GM19351 (cell line): ENCODE results near the gene DMRTC2.
"Not testable (repeated sequence)": the region's sequence is repeated elsewhere in the genome, so short reads cannot be mapped to it uniquely, and the experiment has no call there.

Experiments
- ATAC-seq: cut with Tn5 transposase; IDR thresholded peaks from one replicate; pipeline ENCODE4 v1.9.1; 2021; ENCODE audit warnings: mild to moderate bottlenecking, moderate library complexity; ENCODE audit not compliant: unreplicated experiment

The DMRTC2 gene

DNA sequence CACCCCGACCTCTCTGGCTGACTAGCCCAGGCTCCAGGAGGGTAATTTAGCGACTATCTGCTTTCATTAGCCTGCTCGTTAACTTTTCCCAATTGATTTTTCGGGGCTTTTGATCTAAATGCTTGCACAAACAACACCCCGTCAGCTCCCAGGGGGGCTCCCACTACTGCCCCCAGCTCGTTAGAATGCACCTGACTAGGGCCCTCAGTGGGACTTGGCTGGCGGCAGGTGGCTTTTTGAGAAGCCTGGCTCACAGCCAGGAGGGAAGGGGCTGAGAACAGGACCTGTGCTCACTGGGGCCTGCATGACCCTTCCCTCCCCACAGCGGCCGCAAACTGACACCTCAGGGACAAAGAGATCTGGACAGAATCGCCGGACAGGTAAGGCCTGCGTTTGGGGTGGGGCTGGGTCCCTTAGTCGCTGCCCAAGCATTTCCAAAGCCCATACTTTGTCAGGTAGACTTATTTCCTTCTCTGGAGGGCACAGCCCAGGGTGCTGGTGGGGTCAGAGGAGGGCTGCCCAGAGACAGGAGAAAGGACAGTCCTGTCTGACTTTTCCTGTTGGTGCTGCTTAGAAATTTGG lies 24.6 kb downstream of the DMRTC2 start:
- no peak for ATAC-seq

GRCh38 chr19:41870401-41870873 lies 25.6 kb downstream of the DMRTC2 start:
- no peak for ATAC-seq

DNA sequence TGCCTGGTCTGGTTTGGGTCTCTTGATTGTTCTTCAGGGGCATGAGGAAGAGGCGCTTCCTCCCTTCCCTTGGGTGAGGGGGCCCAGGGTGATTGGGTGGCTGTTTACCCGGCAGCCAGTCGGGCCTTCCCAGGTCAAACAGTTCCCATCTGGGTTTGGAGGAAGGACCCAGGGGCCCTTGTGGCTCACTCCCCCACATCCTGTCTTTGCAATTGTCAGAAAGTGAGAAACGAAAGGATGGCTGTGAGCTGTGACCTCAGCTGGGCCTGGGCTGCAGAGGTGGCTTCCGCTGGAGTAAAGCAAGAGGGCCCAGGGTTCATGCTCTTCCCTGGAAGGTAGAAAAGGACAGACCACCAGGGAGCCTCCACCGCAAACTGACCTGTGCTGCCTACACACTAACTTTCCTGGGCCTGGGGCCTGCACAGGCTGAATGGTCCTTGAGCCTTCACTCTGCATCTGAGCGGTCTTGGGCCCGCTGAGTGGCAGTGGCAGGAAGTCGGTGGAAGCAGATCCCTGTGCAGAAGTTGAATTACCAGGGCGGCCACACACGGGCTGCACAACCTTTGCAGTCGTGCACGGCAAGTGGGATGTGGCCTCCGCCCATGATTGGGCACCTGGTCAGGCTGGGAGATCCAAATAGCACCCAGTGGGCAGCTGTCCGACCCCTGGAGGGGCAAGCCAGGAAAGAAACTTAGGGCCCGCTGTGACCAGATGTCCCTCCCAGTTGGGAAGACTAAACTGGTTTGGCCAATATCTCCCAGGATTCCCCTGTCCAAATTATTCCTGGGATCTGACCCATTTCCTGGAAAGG lies 26.9 kb downstream of the DMRTC2 start:
- ATAC-seq: peak; percentile 62

DNA sequence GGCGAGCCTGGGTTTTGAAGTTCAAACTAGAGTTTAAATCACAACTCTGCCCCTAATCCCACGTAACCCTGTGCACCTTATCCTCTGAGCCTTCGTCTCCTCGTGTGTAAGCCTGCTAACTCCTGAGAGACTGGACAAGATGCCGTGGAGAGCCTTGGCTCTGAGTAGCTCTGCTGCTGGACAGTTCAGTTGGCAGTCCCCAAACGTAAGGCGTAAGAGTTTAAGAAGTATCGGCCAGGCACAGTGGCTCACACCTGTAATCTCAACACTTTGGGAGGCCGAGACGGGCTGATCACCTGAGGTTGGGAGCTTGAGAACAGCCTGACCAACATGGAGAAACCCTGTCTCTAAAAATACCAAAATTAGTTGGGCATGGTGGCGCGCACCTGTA lies 27.5 kb downstream of the DMRTC2 start:
- no peak for ATAC-seq

GRCh38 chr19:41872775-41873647 lies 28.2 kb downstream of the DMRTC2 start:
- ATAC-seq: no peak

GRCh38 chr19:41875973-41876372 lies 31.1 kb downstream of the DMRTC2 start:
- not testable (repeated sequence) for ATAC-seq

DNA sequence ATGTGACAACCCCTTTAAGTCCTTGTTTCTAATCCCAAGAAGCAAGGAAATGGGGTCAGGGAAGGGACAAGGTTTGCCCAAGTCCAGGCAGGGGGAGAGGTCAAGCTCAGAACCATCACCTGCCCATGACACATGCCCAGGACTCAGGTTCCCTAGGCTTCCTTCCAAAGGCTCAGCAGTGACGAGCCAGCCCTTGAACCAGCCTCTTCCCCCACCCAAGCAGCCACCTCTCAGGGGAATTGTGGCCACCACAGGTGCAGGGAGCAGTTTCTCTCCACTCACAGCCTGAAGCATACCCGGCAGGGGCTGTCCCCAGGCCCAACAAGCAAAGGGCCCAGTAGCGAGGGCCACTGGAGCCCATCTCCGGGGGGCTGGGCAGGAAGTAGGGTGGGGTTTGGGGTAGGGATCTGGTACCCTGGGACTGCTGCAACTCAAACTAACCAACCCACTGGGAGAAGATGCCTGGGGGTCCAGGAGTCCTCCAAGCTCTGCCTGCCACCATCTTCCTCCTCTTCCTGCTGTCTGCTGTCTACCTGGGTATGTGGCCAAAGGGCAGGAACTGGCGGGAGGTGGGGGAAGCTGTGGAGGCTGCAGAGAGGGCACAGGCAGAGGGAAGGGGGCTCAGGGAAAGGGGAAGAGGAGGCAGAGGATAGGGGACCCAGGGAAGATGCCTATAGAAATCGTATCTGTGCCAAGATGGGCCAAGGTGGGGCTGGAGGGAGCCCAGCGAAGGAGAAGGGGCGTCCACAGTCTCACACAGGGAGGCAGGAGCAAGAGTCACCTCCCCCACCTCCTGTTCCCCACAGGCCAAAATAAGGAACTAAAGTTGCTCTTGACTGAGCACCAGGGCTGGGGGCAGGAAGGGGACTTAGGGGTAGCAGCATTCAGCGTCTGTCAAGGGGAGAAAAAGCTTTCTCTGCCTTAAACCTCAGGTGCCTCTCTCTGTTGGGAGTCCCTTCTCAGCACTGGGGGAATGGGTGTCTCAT lies 32.3 kb downstream of the DMRTC2 start, which contains the start of gene CD79A:
Gene CD79A (plus strand): TSS at position 433 of the 986 bp plus-strand sequence. CDS start 26 bp downstream, at position 459.
- ATAC-seq: peak; percentile 72

GRCh38 chr19:41877916-41878905 lies 33.4 kb downstream of the DMRTC2 start:
- ATAC-seq: no peak

GRCh38 chr19:41879080-41879479 lies 34.2 kb downstream of the DMRTC2 start:
- no peak for ATAC-seq

GRCh38 chr19:41879670-41880328 lies 35.0 kb downstream of the DMRTC2 start:
- no peak for ATAC-seq

DNA sequence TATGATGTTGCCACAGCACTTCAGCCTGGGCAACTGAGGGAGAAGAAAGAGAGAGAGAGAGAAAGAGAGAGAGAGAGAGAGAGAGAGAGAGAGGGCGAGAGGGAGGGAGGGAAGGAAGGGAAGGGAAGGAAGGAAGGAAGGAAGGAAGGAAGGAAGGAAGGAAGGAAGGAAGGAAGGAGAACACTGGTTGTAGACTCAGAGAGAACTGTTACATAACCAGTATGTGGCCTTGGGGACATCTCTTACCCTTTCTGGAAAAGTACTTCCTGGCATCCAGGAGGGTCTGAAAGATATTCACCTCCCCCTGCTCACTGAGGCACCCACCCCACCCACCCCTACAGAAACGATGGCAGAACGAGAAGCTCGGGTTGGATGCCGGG lies 35.5 kb downstream of the DMRTC2 start:
- ATAC-seq: no peak

DNA sequence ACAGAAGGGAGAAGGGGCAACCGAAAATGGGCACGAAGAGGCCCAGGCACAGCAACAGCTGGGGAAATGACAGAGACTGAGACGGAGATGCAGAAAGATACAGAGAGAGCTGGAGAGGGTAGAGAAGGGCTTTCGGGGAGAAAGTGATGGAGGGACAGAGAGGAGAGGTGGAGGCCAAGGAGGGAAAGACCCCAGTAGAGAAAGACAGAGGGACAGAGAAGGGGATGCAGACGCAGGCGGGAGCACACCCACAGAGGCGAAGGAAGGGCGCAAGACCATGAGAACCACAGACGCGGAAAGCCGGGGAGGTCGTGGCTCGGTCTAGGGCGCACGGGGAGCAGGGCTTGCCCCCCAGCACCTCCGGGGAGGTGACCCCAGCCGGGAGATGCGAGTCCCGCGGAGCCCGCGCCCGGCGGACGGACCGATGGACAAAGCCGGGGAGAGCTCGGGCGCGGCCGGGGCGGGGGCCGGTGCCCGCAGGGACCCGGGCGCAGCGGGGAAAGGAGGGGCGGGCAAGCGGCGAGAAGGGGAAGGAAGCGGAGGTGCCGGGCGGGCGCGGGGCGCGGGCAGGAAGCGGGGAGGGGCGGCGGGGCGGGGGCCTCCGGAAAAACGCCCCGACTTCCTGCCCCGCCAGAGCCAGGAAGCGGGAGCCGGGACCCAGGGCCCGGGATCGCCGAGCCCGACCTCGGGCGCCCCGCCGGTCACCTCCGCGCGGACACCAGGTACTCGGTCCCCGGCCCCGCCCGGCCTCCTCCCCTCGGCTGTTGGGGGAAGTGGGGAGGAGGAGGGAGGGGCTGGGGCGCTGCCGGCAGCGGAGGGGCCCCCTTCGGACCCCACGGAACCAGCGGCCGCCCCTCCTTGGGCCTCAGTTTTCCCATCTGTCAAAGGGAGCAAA lies 38.0 kb downstream of the DMRTC2 start, which contains the start of gene ARHGEF1:
Gene ARHGEF1 (plus strand): TSS at position 617 of the 895 bp plus-strand sequence. CDS start 4,899 bp downstream, outside the sequence.
- ATAC-seq: no peak

DNA sequence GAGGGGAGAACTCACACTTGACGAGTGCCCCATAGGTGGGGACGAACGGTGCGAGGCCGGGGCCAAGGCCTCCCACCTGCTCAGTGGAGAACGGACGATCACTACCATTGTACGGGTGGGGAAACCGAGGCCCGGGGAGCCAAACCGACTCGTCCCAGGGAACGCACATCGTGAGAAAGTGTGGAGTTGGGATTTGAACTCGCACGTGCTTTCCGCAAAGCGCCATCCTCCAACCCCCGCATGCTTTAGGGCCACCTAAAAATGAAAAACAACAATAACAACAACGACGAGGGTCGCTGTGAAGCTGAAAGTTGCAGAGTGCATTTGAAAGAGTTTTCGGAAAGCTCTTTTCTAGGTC lies 38.6 kb downstream of the DMRTC2 start:
- ATAC-seq: no peak

DNA sequence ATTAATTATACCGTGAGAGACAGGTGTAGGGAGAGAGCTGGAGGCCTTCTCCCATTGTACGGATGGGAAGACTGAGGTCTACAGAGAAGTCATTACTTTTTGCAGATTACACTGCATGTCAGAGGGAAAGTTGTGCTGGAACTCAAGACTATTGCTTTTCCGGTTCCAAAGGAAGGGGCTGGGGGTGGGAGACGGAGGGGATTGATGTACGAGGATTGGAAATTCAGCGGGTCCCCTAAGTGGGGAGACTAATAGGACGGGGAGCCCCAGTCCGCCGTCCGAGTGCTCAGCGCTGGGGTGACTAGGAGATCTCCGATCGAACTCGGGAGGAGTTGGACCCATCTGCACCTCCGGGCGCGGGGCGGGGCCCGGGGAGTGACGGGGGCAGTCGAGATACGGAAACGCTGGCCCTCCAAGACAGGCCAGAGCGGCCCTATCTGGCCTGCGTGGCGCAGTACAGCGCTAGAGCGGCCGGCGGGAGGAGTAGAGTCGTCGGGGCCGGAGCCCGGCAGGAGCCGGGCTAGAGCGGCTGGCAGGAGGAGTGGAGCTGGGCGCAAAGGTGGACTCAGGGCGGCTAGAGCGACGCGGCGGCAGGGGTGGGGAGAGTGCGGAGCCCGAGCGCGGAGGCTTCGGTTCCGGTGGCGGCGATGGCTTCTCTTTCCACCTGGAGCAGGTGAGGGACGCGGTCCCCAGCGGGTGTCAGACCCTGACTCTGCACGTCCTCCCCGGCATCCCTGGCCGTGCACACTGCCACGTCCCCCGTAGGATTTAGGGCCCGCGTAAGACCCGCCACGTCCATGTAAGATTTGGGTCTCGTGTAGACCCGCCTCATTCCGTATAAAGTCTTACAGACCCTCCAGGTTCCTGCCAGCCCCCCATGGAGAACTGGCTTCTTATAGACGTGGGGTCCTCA lies 39.2 kb downstream of the DMRTC2 start:
- peak; percentile 85 for ATAC-seq

DNA sequence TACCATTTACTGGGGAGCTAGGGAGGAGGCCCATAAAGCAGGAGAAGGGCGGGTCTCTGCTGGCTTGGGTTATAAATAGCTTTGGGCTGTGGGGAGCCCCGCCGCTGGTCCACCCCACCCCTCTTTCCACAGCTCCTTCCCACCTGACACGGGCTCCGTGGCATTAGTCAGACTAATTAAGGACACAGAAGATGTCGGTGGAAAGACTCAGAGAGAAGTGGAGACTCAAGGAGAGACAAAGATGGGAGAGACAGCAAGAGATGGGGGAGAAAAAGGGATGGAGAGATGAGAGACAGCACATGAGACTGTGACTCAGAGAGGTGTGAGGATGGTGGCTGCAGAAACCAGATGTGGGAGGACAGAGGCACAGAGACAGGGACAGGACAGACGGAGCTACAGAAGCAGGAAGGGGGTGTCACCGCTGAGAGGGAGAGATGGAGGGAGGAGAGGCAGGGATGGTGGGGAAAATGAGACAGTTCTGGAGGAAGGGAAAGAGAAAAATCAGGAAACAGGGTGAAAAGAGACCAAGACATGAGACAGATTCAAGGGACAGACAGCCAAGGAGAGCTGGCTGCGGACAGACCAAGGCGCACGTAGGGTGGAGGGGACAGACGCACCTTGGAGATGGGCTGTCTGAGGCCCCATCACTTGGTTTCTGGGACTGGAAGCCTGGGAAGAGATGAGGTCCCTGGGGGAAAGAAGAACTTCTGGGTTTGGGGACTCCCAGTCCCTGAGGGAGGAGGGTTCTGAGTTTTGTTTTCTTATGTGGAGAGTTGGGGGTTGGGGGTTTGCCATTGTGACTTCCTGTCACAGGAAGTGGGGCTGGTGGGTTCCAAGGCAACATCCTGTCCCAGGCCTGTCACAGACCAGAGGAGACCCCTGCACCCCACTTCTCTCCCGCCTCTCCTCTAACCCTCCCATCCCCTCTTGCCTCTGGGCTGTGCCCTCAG lies 42.2 kb downstream of the DMRTC2 start:
- no peak for ATAC-seq
